ENCODE measurements around the gene PVALEF.

PVALEF gene

GRCh38 chr17:81231121-81231645 lies 65.9 kb downstream of the PVALEF start:
- Histone ChIP-seq H3K9ac (ENCODE audit: low read length) (no peak overlapping the region), H3K4me1 (ENCODE audit: control insufficient read depth, low read depth, low read length) (no peaks in the 10 kb centered on the region), H3K27me3 (ENCODE audit: control insufficient read depth, insufficient read depth, low read length) (no peaks in the 10 kb centered on the region), H3K9me3 (ENCODE audit: control insufficient read depth, low read depth, low read length) (no peaks in the 10 kb centered on the region), H3K27ac (ENCODE audit: low read length) (no peak overlapping the region), H3K4me3 (ENCODE audit: low read length) (no peak overlapping the region), H3K36me3 (ENCODE audit: control insufficient read depth, low read depth, low read length) (peaks cover 9% of the 10 kb centered on the region)

GRCh38 chr17:81231766-81232581 lies 66.7 kb downstream of the PVALEF start:
- H3K4me3 ChIP-seq (ENCODE audit: low read length) = no peak overlapping the region
- H3K9me3 ChIP-seq (ENCODE audit: control insufficient read depth, low read depth, low read length) = no peaks in the 10 kb centered on the region
- no peaks in the 10 kb centered on the region for H3K4me1 ChIP-seq (ENCODE audit: control insufficient read depth, low read depth, low read length)
- peaks cover 9% of the 10 kb centered on the region for H3K36me3 ChIP-seq (ENCODE audit: control insufficient read depth, low read depth, low read length)
- no peak overlapping the region for H3K9ac ChIP-seq (ENCODE audit: low read length)
- no peaks in the 10 kb centered on the region for H3K27me3 ChIP-seq (ENCODE audit: control insufficient read depth, insufficient read depth, low read length)
- no peak overlapping the region for H3K27ac ChIP-seq (ENCODE audit: low read length)

Measured in iPS-18a (cell line).